Endothelial cell of umbilical vein (primary cell): ENCODE results near the gene LRP1. TPM values are rescaled to one million over a fixed set of nuclear protein-coding genes. Genes with fewer than 3 reads are reported as not detected.

Experiments used
- BruUV-seq: library from RNA; stranded (reverse); fragments of 400-500 nt; replicated peaks from 2 replicates; lab custom pipeline; 2021; lab: Mats Ljungman, UMichigan
- CTCF ChIA-PET: fragments of 300-600, 350-600 bp; sonication (Branson Sonifier 250); formaldehyde crosslinking; loops from one replicate; lab custom pipeline; 2021; ENCODE audit warnings: antibody characterized with exemption, inconsistent platforms; lab: Charles Lee
- POLR2A ChIA-PET: fragments of 300-600, 350-600 bp; sonication (Branson Sonifier 250); formaldehyde crosslinking; loops from one replicate; lab custom pipeline; 2021; ENCODE audit warnings: antibody characterized with exemption, inconsistent platforms; lab: Charles Lee
- DNase-seq: peaks from one replicate; pipeline ENCODE4 v3.0.0-alpha.2; 2011; ENCODE audit warnings: low read depth, low spot score
- FAIRE-seq: peaks from 2 replicates; lab custom pipeline; 2011; peaks lifted over from hg19 to GRCh38; lab: Jason Lieb, UNC
- H2AFZ ChIP-seq: 2 replicates; pipeline ENCODE4 v1.6.0; 2012; ENCODE audit warnings: low read depth, low read length, control low read depth, inconsistent platforms
- H3K27ac ChIP-seq: 2 replicates; pipeline ENCODE4 v1.5.1; 2011; ENCODE audit warnings: low read depth, mild to moderate bottlenecking, control low read depth, low read length, moderate library complexity; ENCODE audit not compliant: insufficient read depth
- H3K27me3 ChIP-seq, 2 experiments: 2 replicates each; pipeline versions ENCODE4 v1.6.0 to v1.6.1; 2011; ENCODE audit warnings: low read length in 2 of 2, mixed read lengths in 1 of 2; ENCODE audit not compliant: control insufficient read depth in 2 of 2, insufficient read depth in 2 of 2
- H3K36me3 ChIP-seq, 2 experiments: 2 replicates in 1 of 2; 3 replicates in 1 of 2; pipeline ENCODE4 v1.5.1; 2011; ENCODE audit warnings: low read length in 2 of 2, mild to moderate bottlenecking in 1 of 2, moderate library complexity in 1 of 2; ENCODE audit not compliant: control insufficient read depth in 2 of 2, insufficient read depth in 2 of 2; ENCODE audit errors: extremely low read depth in 1 of 2
- H3K4me1 ChIP-seq: 3 replicates; pipeline ENCODE4 v1.5.1; 2011; ENCODE audit warnings: mild to moderate bottlenecking, low read length; ENCODE audit not compliant: control insufficient read depth, insufficient read depth; ENCODE audit errors: extremely low read depth
- H3K4me2 ChIP-seq: 2 replicates; pipeline ENCODE4 v1.6.1; 2011; ENCODE audit warnings: low read length, control low read depth, mixed read lengths; ENCODE audit not compliant: insufficient read depth
- H3K4me3 ChIP-seq, 3 experiments: fragments of 200-600 bp in 1 of 3; sonication (generic), shearing (Covaris generic) in 1 of 3; replicated peaks in 1 of 3; 2 replicates each; pipeline ENCODE4 v1.5.1; 2011 to 2016; ENCODE audit warnings: control low read depth in 3 of 3, low read length in 3 of 3, mild to moderate bottlenecking in 2 of 3, inconsistent platforms in 1 of 3, low read depth in 1 of 3, moderate library complexity in 1 of 3; ENCODE audit not compliant: insufficient read depth in 1 of 3
- H3K79me2 ChIP-seq: 2 replicates; pipeline ENCODE4 v1.6.0; 2012; ENCODE audit warnings: low read length, inconsistent platforms; ENCODE audit not compliant: control insufficient read depth, insufficient read depth
- H3K9ac ChIP-seq: replicated peaks from 2 replicates; pipeline ENCODE3; 2011; ENCODE audit warnings: low read length, control low read depth; ENCODE audit not compliant: insufficient read depth; ENCODE audit errors: extremely low read depth
- H3K9me1 ChIP-seq: replicated peaks from 3 replicates; pipeline ENCODE4 v1.6.0; 2011; ENCODE audit warnings: mild to moderate bottlenecking, low read length; ENCODE audit not compliant: control insufficient read depth, insufficient read depth; ENCODE audit errors: extremely low read depth
- H3K9me3 ChIP-seq: replicated peaks from 2 replicates; pipeline ENCODE4 v1.5.1; 2012; ENCODE audit warnings: low read length, inconsistent platforms; ENCODE audit not compliant: control insufficient read depth, insufficient read depth
- H4K20me1 ChIP-seq: replicated peaks from 2 replicates; pipeline ENCODE3; 2011; ENCODE audit warnings: mild to moderate bottlenecking, low read length; ENCODE audit not compliant: control insufficient read depth, insufficient read depth; ENCODE audit errors: extremely low read depth
- EZH2 ChIP-seq: IDR thresholded peaks from 2 replicates; pipeline ENCODE4 v1.6.1; 2012; ENCODE audit warnings: borderline replicate concordance, low read depth, mild to moderate bottlenecking, moderate library complexity, low read length, inconsistent platforms; ENCODE audit not compliant: severe bottlenecking
- dilution Hi-C: fragments of 300-500 bp; cut with MboI; formaldehyde crosslinking; loops from one replicate; pipeline ENCODE4 v1.15.0; 2019; ENCODE audit warnings: low sequenced_read_pairs; ENCODE audit not compliant: extremely low pct_ligation_motif_present
- intact Hi-C: fragments of 100-400 bp; cut with micrococcal nuclease; formaldehyde crosslinking; loops from one replicate; pipeline ENCODE4 v1.10.0; 2022
- polyA plus RNA-seq, 4 experiments: library from polyadenylated mRNA; depleted of rRNA in 3 of 4; stranded (reverse) in 3 of 4; unstranded in 1 of 4; fragments of >200 nt; gene quantifications; 2 replicates each; pipeline versions ENCODE4 v1.2.1 to v1.2.3, GENCODE V29; 2011 to 2012; ENCODE audit warnings: missing spikeins in 1 of 4
- total RNA-seq: library from RNA; stranded (reverse); gene quantifications from 2 replicates; pipeline ENCODE4 v1.2.3, GENCODE V29; 2021
- TF ChIP-seq, protein P1 (sequence below), 2 donors: IDR thresholded peaks; 1 replicate in 1 of 2; 2 replicates in 1 of 2; pipeline ENCODE4 v1.5.1; 2011; ENCODE audit warnings: low read length in 2 of 2, mild to moderate bottlenecking in 2 of 2, moderate library complexity in 2 of 2, control low read depth in 1 of 2, inconsistent platforms in 1 of 2, low read depth in 1 of 2; ENCODE audit not compliant: insufficient read depth in 1 of 2; ENCODE audit errors: extremely low read depth in 1 of 2

LRP1 gene
- total and polyA plus RNA-seq, 2 donors (not counting 3 experiments of a cell fraction or from before 2014, with no cell fraction given): 1.6 to 4.6 TPM

DNA sequence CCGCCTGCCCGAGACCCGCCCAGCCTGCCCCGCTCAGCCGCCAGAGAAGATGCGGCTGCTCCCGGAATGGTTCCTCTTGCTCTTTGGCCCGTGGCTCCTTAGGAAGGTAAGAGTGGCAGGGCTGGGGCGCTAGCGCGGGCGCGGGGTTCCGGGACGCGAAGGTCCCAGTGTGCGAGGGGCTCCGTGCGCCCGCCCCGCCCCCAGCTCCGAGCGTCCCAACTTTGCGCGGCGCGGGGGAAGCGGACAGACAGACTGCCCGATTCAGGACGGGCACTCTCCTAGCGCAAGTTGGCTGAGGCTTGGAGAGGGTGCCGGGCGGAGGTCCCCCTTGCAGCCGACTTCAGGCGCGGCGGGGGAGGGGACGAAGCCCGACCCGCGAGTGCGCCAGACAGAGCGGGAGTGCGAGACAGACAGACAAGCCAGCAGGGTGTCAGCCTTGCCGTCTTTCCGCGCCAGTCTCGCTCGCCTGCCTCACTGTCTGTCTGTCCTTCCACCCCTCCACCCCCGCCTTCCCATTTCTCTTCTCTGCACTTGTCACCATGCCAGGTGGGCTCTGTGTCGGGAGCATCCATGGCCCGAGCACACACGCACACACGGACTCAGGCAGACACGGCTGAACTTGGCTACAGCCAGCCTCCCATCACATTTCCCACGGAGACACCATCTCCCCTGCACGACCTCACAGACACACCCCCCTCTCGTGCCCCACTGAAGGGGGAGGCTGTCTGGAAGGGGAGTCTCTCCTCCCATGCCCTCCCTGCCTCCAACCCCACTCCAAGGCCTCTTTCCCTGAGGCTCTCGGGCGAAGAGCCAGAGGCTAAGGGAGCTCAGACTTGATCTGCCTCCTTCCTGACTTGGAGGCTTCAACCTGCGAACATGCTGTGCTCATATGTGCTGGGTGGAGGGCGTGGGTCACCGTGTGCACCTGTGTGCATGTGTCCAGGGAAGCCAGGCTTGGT lies 88.9 kb downstream of the LRP1 start:
- Histone ChIP-seq H3K4me3 (peak overlapping the region in 1 of 3 experiments; percentile 22), H3K4me1 (peaks cover 2% of the 10 kb centered on the region), H4K20me1 (no peaks in the 10 kb centered on the region), H3K9me3 (no peaks in the 10 kb centered on the region), H3K4me2 (no peak overlapping the region), H3K36me3 (no peaks in the 10 kb centered on the region), H2AFZ (no peak overlapping the region), H3K27ac (no peak overlapping the region), H3K27me3 (peaks cover 72 to 77% of the 10 kb centered on the region in 2 experiments), H3K79me2 (no peaks in the 10 kb centered on the region), H3K9me1 (no peaks in the 10 kb centered on the region), H3K9ac (no peak overlapping the region)
- peak; percentile 95 for TF ChIP-seq EZH2
- TF ChIP-seq, protein P1, sequence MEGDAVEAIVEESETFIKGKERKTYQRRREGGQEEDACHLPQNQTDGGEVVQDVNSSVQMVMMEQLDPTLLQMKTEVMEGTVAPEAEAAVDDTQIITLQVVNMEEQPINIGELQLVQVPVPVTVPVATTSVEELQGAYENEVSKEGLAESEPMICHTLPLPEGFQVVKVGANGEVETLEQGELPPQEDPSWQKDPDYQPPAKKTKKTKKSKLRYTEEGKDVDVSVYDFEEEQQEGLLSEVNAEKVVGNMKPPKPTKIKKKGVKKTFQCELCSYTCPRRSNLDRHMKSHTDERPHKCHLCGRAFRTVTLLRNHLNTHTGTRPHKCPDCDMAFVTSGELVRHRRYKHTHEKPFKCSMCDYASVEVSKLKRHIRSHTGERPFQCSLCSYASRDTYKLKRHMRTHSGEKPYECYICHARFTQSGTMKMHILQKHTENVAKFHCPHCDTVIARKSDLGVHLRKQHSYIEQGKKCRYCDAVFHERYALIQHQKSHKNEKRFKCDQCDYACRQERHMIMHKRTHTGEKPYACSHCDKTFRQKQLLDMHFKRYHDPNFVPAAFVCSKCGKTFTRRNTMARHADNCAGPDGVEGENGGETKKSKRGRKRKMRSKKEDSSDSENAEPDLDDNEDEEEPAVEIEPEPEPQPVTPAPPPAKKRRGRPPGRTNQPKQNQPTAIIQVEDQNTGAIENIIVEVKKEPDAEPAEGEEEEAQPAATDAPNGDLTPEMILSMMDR (IDR thresholded peaks at IDR 0.05; ENCODE audit: extremely low read depth in 1 of 2, insufficient read depth in 1 of 2, low read depth in 1 of 2, low read length in 2 of 2): no peak
- DNase-seq: no peak
- ChIA-PET POLR2A (no interaction called here), CTCF (interaction anchor here (1.1 to 4.1 kb wide), 3 partner anchors 12 to 242 kb away, joined by 3 to 60 read pairs (median 10); partner anchors contain the start of genes GLI1 and SHMT2)
- intact Hi-C loops: no loop called here
- BruUV-seq: no TSS peak
- dilution Hi-C loops: no loop called here
- FAIRE-seq: no peak
